Choroid plexus epithelial cell (primary cell): ENCODE results near the gene UVRAG.
"Not testable (repeated sequence)": the region's sequence is repeated elsewhere in the genome, so short reads cannot be mapped to it uniquely, and the experiment has no call there.

Source experiments
- DNase-seq: peaks from one replicate; pipeline ENCODE4 v3.0.0-alpha.2; 2010; ENCODE audit warnings: low read depth
- H3K4me3 ChIP-seq: 2 replicates; pipeline ENCODE4 v1.5.1; 2011; ENCODE audit warnings: low read depth, mild to moderate bottlenecking, control low read depth, low read length, moderate library complexity
- TF ChIP-seq, protein P1 (sequence below): conservative IDR thresholded peaks from 2 replicates; pipeline ENCODE4 v1.5.1; 2011; ENCODE audit warnings: low read depth, mild to moderate bottlenecking, control low read depth, inconsistent platforms, low read length, moderate library complexity

UVRAG gene

GRCh38 chr11:75931124-75931523 is 116.1 kb downstream of the UVRAG start:
- no peak overlapping the region for H3K4me3 ChIP-seq
- peak; percentile 50 for DNase-seq
- TF ChIP-seq, protein P1, sequence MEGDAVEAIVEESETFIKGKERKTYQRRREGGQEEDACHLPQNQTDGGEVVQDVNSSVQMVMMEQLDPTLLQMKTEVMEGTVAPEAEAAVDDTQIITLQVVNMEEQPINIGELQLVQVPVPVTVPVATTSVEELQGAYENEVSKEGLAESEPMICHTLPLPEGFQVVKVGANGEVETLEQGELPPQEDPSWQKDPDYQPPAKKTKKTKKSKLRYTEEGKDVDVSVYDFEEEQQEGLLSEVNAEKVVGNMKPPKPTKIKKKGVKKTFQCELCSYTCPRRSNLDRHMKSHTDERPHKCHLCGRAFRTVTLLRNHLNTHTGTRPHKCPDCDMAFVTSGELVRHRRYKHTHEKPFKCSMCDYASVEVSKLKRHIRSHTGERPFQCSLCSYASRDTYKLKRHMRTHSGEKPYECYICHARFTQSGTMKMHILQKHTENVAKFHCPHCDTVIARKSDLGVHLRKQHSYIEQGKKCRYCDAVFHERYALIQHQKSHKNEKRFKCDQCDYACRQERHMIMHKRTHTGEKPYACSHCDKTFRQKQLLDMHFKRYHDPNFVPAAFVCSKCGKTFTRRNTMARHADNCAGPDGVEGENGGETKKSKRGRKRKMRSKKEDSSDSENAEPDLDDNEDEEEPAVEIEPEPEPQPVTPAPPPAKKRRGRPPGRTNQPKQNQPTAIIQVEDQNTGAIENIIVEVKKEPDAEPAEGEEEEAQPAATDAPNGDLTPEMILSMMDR = no peak

- not testable (repeated sequence) for DNase-seq, H3K4me3 ChIP-seq
Observed at GRCh38 chr11:75933736-75934135, 118.7 kb downstream of the UVRAG start.

GRCh38 chr11:75934851-75935250 is 119.8 kb downstream of the UVRAG start:
- TF ChIP-seq, protein P1 = no peak
- DNase-seq = no peak

DNA sequence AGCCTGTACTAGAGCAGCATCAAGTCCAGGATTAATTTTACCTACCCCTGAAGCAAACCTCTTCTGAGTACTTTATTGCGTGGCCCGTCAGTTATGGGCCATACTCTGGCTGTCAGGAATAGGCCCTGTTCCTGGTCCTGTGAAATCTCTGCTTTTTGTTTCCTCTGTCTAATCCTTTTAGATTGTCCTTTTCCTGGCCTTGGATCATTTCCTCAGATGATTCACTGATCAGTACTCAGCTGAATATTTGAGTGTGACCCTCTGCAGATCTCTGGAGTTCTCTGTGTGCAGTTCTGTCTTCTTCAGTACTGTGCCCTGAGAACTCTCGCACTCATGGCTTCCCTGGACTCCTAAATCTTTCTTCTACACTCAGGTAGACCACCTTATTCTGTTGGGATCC is 123.5 kb downstream of the UVRAG start:
- no peak overlapping the region for H3K4me3 ChIP-seq
- DNase-seq = peak; percentile 50
- TF ChIP-seq, protein P1 = no peak

More at GRCh38 chr11:75934851-75935250, 119.8 kb downstream of the UVRAG start:
- H3K4me3 ChIP-seq = no peak overlapping the region

DNA sequence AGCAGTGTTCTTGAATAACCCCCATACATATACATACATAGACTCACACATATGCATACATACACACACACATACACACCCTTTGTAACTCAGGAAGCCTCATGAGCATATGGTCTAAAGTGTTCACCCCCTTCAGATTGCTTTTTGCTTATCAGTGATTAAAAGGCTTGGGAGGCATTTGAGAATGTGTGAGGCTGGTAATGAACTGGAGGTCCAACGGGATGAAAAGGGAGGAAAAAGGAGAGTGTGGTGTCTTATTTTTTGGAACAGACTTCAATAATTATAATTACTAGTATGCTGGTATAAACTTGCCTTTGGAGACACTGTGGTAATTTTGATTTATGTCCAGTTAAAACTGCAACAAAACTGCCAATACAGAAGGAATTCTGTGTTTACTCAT is 124.5 kb downstream of the UVRAG start:
- H3K4me3 ChIP-seq = no peak overlapping the region
- DNase-seq = no peak
- TF ChIP-seq, protein P1 = no peak

GRCh38 chr11:75939992-75940391 is 125.0 kb downstream of the UVRAG start:
- no peak overlapping the region for H3K4me3 ChIP-seq
- no peak for DNase-seq
- TF ChIP-seq, protein P1 = no peak

DNA sequence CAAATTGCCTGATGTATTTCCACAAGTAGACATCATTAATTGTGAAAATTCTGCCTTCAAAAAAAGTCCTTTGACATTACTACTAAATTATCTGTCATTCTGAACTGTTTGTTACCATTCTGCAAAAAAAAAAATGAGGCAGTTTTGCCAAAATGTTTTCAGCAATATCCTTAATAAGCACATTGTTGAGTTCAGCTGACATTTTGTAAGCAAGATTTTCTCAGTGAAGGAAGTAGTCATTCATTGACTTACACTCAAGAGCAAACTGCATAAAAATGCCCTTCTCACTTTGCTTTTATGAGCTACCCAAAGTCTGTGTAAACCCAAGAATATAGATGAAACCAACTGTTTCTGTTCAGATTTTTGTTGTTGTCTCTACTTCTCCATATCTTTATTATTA is 125.9 kb downstream of the UVRAG start:
- no peak overlapping the region for H3K4me3 ChIP-seq
- TF ChIP-seq, protein P1 = no peak
- no peak for DNase-seq

DNA sequence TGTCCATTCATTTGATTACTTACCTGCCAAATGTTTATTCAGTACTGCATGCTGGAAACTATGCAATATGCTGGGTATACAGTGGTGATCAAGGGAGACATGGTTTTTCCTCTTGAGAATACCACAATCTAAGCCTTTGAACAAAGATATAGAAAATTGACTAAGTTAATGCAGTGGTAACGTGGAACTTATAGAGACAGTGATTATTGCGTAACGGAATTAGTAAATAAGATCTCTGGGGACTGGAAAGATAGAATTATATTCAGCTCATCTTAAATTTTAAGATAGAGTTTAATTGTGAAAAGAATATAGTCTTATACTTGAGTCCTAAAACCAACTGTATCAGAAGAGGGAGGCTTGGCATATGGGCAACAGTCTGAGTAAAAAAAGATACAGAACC is 129.5 kb downstream of the UVRAG start:
- DNase-seq = no peak
- TF ChIP-seq, protein P1 = no peak
- H3K4me3 ChIP-seq = no peak overlapping the region
